HG03571 (cell line): Measurements from ENCODE around the gene OR10A6.

Source experiments
- ATAC-seq: cut with Tn5 transposase; IDR thresholded peaks from one replicate; pipeline ENCODE4 v1.9.1; 2021; ENCODE audit not compliant: unreplicated experiment

OR10A6 gene

GRCh38 chr11:7910286-7910788 is 20.7 kb downstream of the OR10A6 start:
- no peak for ATAC-seq

GRCh38 chr11:7909585-7910285 is 21.3 kb downstream of the OR10A6 start:
- ATAC-seq, result no peak

DNA sequence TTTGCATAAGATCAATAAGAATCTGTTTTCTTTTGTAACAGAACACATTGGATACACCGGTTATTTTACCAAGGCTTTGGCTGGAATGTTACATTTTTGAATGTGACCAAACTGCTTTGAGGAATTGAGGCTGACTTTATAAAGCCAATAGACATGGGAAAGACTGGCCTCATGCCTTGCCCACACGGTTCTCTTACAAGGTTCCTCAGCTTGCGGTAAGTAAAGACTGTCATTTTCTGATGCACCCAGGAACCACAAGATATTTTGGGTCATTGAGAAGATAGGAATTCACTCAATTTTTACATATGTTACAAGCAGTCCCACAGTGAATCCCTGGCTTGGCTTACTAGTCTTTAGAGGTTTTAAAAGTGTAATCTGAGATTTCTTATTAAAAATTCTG is 23.9 kb downstream of the OR10A6 start:
- ATAC-seq, result no peak

DNA sequence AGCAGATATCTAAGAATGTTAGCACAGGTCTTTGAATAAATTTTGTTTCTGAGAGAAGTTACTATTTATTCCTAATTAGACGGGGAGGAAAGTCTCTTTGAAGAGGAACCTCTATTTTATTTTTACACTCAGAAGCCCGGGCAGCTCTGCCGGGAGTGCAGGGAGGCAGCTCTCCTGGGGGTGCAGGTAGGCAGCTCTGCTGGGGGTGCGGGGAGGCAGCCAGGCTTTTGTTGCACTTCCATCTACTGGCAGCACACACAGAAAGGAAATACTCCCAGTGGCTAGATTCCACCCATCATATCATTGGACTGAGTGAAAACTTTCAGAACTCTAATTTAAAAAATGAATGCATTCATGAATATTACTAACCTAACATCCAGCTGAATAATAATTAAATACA is 24.6 kb downstream of the OR10A6 start:
- no peak for ATAC-seq

DNA sequence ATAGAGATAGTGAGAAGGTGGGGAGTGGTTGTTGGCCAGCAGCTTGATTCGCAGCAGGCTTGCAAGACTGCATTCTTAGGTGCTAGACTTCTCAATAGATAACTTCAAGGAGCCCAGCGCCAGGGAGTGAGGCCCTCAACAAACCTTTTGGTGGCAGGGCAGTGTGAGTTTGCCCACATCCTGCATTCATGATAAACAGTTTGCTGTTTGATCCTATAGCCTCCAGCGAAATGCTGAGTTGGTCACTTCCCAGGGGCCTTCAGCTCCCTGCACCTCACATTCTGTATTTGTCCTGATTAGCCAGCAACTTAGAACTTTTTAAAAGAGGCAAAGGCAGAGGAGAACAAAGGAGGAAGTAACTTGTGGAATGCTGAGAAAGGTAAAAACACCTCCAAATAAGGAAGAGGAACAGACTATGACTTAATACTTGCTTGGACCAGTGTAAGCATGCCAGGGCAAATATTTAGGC is 25.1 kb downstream of the OR10A6 start:
- no peak for ATAC-seq

DNA sequence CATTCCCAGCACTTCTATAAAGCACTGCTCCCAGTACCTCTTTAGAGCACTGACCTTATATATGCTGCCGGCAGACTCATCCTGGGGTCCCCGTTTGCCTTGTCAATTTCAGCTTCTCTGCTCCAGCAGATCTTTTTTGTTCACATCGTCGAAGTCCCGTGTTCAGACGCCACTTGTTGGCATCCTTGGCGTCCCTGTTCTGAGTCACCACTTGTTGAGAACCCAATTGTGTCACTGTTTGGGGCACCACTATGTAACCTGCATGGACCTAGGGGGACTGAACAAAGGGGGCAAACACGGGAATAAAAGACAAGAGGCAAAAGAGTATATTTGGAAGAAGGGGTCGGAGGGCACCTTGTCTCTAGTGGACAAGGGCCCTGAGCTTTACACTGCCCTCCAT is 25.5 kb downstream of the OR10A6 start:
- ATAC-seq, result no peak

GRCh38 chr11:7904917-7905316 is 26.2 kb downstream of the OR10A6 start:
- no peak for ATAC-seq

GRCh38 chr11:7903940-7904339 is 27.1 kb downstream of the OR10A6 start:
- no peak for ATAC-seq

- no peak for ATAC-seq
These were observed 29.7 kb downstream of the OR10A6 start for GRCh38 chr11:7901319-7901854.

- no peak for ATAC-seq
These were observed 30.4 kb downstream of the OR10A6 start for GRCh38 chr11:7900686-7901085.

- ATAC-seq, result no peak
These were observed 31.6 kb downstream of the OR10A6 start for GRCh38 chr11:7899418-7899817.

- no peak for ATAC-seq
These were observed 32.3 kb downstream of the OR10A6 start for GRCh38 chr11:7898666-7899283.

DNA sequence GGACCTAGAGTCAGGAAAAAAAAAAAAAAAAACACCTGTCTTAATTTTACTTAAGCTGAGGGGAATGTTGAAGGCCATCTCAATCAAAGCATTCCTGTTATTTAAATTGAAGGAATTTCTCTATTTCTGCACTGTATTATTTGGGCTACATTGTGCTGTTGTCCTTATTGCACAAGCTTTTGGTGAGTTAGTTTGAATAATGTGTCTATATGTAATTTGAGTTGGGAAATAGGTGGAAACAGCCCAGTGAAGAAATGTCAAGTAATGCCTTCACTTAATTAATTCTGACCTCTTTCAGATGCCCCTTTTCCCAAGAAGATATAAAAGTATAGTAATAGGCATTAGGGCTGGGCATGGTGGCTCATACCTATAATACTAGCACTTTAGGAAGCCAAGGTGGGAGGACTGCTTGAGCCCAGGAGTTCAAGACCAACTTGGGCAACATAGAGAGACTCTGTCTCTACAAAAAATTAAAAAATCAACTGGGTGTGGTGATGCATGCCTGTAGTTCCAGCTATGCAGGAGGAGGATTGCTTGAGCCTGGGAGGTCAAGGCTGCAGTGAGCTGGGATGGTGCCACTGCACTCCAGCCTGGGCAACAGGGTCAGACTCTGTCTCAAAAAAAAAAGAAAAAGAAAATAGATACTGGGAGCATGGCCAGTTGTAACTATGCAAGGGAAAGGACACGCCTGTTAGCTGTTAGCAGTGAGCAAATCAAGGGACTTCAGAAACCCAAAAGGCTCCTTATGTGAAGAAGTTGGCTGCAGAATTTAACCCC is 34.9 kb downstream of the OR10A6 start:
- no peak for ATAC-seq

GRCh38 chr11:7894251-7894650 is 36.8 kb downstream of the OR10A6 start:
- ATAC-seq, result no peak

- no peak for ATAC-seq
These were observed 37.3 kb downstream of the OR10A6 start for GRCh38 chr11:7893796-7894195.

DNA sequence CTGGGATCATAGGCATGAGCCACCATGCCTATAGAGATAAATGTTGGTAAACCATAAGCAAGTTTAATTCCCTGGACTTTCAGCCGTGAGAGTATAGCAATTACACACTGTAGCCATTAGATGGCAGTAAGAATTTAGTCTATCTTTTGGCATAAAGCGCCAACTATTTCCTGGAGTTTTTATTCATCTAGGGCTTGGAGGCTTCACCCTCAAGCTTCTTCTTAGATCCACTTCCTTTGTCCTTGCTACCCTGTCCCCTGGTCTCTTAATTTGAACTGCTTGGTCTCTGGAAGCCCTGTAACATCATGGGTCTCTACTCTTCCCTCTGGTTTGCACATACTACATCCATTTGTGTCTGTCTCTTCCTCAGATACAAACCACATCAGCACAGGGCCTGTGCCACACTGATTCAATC is 38.2 kb downstream of the OR10A6 start:
- ATAC-seq, result peak; percentile 54

GRCh38 chr11:7892059-7892699 is 38.9 kb downstream of the OR10A6 start:
- ATAC-seq, result no peak

GRCh38 chr11:7890417-7891172 is 40.5 kb downstream of the OR10A6 start:
- no peak for ATAC-seq

DNA sequence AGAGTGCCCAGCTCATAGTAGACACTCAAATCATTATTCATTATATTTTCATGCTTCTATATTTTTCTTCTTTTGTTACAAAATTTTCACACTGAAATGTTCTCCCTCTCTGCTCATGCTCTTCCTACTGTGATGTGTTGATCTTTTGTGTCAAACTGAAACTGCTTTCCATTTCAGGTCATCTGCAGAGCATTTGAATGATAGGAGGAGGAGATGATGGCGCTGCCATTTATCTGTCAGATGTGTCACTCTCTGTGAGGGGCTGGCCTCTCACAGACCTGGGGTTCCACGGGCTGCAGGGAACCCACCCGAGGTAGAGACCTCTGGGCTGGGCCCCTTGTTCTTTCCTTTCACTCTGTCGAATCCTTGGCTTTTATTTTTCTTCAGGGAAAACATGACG is 41.1 kb downstream of the OR10A6 start:
- no peak for ATAC-seq

DNA sequence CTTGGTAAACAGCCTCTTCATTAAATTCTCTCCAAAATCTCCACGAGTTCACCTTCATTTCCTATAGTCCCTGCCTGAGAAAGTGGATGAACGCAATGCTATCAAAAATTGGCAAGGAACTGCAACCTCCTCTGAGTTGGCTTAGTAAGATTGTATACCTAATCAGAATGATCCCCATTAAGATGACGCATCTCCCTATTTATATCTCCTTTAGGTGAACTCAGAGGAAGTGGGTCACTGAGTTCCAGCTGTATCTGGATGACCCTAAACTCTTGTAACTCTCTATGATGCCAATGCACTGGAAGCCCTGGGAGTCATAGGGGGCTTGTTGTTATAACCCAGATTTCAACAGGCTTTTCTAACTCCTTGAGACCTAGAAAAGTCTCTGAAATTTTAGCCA is 48.2 kb downstream of the OR10A6 start:
- ATAC-seq, result no peak
